Colon (tissue), 2 donors: ENCODE measurements around the gene UBE2B.
"Not testable (repeated sequence)": the region's sequence is repeated elsewhere in the genome, so short reads cannot be mapped to it uniquely, and the experiment has no call there.

Experiments
- FAIRE-seq: peaks from 2 replicates; lab custom pipeline; 2012; peaks lifted over from hg19 to GRCh38; lab: Jason Lieb, UNC
- donor health status: control.
- donor health status: control.

The UBE2B gene

GRCh38 chr5:134370871-134371833 lies at the start of gene UBE2B:
Gene UBE2B (plus strand): TSS chr5:134371569. CDS start chr5:134371596, 27 bp downstream.
- peak; percentile 90 for FAIRE-seq

- no peak for FAIRE-seq
These were observed 44.0 kb upstream of the UBE2B start for GRCh38 chr5:134327327-134327726.

- FAIRE-seq: no peak
These were observed 42.8 kb upstream of the UBE2B start for GRCh38 chr5:134328619-134329018.

GRCh38 chr5:134336833-134337232 lies 34.5 kb upstream of the UBE2B start:
- not testable (repeated sequence) for FAIRE-seq

GRCh38 chr5:134343500-134343899 lies 27.9 kb upstream of the UBE2B start:
- FAIRE-seq: not testable (repeated sequence)

DNA sequence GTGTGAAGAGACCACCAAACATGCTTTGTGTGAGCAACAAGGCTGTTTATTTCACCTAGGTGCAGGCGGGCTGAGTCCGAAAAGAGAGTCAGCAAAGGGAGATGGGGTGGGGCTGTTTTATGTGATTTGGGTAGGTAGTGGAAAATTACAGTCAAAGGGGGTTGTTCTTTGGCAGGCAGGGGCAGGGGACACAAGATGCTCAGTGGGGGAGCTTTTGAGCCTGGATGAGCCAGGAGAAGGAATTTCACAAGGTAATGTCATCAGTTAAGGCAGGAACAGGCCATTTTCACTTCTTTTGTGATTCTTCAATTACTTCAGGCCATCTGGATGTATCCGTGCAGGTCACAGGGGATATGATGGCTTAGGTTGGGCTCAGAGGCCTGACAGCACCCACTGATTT lies 25.9 kb upstream of the UBE2B start:
- FAIRE-seq: not testable (repeated sequence)

DNA sequence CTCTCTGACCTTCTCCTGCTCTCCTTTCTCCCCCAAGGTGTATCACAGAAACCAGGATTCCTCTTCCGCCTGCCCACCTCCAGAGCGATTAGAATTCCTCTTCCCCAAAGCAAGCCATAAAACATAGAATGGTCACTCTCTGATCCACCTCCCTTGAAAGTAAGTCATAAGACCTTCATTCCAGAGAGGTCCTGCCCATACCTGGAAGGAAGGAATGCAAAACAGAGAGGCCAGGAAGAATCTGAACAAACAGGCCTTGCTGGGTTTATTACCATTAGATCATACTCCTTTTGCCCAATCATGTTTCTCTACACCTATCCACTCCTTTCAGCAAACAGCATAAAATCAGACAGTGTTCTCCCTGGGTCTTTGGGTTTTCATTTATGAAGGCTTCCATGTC lies 25.4 kb upstream of the UBE2B start:
- FAIRE-seq: no peak

GRCh38 chr5:134349463-134349862 lies 21.9 kb upstream of the UBE2B start:
- no peak for FAIRE-seq

DNA sequence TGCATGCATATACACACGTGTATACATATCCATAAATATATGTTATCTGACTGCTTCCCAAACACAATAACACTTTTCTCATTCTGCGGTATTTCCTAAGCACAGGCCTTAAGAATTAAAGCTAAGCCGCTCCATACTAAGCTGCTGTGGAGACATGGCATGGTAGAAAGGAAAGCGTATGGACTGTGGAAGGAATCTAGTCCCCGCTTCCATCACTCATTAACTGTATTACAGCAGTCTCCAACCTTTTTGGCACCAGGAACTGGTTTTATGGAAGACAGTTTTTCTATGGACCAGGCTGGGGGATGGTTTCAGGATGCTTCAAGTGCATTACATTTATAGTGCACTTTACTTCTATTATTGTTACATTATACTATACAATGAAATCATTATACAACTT lies 15.7 kb upstream of the UBE2B start:
- FAIRE-seq: no peak

DNA sequence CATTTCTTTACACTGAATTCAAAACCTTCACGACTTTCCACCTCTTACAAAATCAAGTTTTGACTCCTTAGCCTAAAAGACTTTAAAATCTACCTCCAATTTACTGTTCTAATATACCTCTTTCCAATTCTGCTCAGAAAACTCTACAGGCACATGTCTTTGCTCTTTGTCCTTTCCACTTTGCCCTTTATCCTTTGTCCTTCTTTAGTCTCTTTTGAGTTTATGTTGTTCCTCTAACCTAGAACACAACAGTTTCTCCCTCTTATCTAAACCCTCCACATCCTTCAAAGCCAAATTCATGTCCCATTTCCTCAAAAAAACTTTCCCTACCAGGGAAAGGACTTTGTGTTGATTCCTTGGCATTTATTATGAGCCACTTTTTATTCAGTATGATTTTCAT lies 5.8 kb upstream of the UBE2B start:
- no peak for FAIRE-seq

- FAIRE-seq: no peak
These were observed 978 bp upstream of the UBE2B start for GRCh38 chr5:134370311-134370870.

- FAIRE-seq: no peak
These were observed 518 bp downstream of the UBE2B start for GRCh38 chr5:134371834-134372340.

GRCh38 chr5:134373633-134374032 lies 2.3 kb downstream of the UBE2B start:
- not testable (repeated sequence) for FAIRE-seq

DNA sequence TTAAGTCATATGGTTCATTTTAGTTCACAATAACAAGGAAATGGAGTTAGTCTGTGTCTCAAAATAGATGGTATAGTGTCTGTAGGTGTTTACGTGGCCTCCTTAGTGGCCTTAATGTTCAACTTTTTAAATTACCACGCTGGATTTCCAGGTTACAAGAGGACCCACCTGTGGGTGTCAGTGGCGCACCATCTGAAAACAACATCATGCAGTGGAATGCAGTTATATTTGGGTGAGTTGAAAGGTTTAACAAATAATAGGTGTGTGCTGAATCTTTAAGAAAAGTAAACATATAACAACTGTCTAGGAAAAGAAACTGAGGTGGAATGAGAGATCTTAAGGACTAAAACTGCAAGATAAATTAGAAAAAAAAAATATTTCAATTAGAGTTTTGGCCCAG lies 2.9 kb downstream of the UBE2B start:
- FAIRE-seq: no peak

DNA sequence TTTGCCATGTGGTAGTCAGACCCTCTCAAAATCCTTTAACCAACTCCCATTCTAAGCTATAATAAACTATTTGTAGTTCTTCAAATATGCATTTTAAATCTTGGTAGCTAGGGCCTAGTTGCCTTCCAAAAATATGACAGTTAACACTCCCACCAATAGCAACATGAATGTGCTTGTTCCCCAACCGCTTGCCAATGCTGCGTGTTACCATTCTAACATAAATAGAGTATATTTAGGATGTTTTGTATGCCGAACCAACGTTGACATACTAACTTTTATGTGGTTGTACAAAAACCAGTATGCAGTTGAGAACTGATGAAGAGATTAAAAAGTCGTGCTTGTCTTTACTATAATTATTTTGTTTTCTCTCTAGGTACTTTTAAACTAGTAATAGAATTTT lies 9.0 kb downstream of the UBE2B start:
- no peak for FAIRE-seq

GRCh38 chr5:134382204-134382603 lies 10.8 kb downstream of the UBE2B start:
- FAIRE-seq: not testable (repeated sequence)

DNA sequence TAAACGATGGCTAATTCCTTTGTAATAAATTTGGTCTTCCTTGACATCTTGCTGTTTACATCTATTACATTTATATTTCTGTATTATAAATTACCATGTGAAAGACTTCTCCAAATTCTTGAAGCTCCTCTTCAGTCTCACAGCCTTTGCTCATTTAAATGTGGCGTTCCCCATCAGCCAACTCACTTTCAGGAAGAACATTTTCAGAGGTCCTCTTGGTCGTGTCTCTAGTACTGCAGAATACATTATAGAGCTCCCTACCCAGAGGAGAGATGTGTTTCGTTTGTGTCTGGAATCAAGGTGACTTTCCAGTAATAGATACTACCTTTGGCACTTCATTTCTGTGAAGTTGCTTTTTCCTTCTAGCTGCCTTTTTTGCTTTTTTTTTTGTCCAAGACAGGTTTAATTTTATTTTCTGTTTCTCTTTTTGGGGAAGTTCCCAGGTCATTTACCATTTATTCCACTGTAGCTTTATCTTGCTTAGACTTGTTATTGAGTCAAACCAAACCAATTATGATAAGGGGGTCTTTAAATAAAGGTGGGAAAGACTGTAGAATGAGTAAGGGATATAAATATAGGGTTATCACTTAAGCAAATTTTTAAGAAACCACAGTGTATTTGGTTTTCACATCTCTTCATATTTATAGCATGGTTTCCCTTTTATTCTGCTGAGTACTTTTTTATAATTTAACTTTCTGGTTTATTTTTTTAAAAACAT lies 12.8 kb downstream of the UBE2B start:
- no peak for FAIRE-seq

GRCh38 chr5:134387443-134387842 lies 16.1 kb downstream of the UBE2B start:
- FAIRE-seq: no peak

DNA sequence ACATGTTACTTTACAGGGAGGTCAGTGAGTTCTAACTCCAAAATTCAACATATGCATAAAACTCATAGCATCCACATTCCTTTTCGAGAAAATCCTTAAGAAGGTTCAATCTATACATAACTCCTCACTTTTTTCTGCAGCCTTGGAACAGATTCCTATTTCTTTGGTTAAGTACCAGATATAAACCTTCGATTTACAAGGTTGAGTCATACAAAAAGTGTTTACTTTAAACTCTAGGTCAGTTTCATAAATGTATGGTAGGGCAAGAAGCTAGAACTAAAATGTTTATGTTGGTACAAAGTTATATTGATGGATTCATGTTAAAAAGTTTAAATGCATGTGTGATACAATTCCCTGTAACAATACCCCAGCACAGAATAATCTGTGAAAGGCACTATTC lies 20.9 kb downstream of the UBE2B start:
- no peak for FAIRE-seq

- no peak for FAIRE-seq
These were observed 23.6 kb downstream of the UBE2B start for GRCh38 chr5:134394932-134395331.

- FAIRE-seq: no peak
These were observed 24.9 kb downstream of the UBE2B start for GRCh38 chr5:134396274-134396673.

- FAIRE-seq: no peak
These were observed 25.8 kb downstream of the UBE2B start for GRCh38 chr5:134397196-134397595.
